GM18951 (cell line): Measurements from ENCODE around the gene COL18A1.

Source experiments
- POLR2A ChIP-seq: IDR thresholded peaks from 4 replicates; pipeline ENCODE4 v1.6.1; 2011; ENCODE audit warnings: mild to moderate bottlenecking; ENCODE audit not compliant: insufficient read length, insufficient read depth; ENCODE audit errors: extremely low read depth
- in situ Hi-C: fragments of 300-500 bp; cut with MboI; formaldehyde crosslinking; loops from one replicate; pipeline ENCODE4 v1.12.0; 2022; ENCODE audit warnings: low sequenced_read_pairs, mixed read lengths, inconsistent platforms; ENCODE audit not compliant: unreplicated experiment

Gene COL18A1

GRCh38 chr21:45465611-45466329 lies 60.8 kb downstream of the COL18A1 start:
- TF ChIP-seq POLR2A: no peak
- in situ Hi-C loops: no loop called here

GRCh38 chr21:45466330-45467220 lies 61.6 kb downstream of the COL18A1 start:
- in situ Hi-C loops: no loop called here
- TF ChIP-seq POLR2A: no peak

GRCh38 chr21:45467221-45467779 lies 62.3 kb downstream of the COL18A1 start:
- in situ Hi-C loops: no loop called here

GRCh38 chr21:45468051-45468970 lies 63.3 kb downstream of the COL18A1 start:
- in situ Hi-C loops: no loop called here
- no peak for TF ChIP-seq POLR2A

More at GRCh38 chr21:45467221-45467779, 62.3 kb downstream of the COL18A1 start:
- TF ChIP-seq POLR2A: no peak

- no peak for TF ChIP-seq POLR2A
- in situ Hi-C loops: no loop called here
These were observed 64.0 kb downstream of the COL18A1 start for GRCh38 chr21:45468971-45469272.

GRCh38 chr21:45469273-45470086 lies 64.5 kb downstream of the COL18A1 start:
- TF ChIP-seq POLR2A: no peak
- in situ Hi-C loops: no loop called here

- in situ Hi-C loops: no loop called here
- TF ChIP-seq POLR2A: no peak
These were observed 65.1 kb downstream of the COL18A1 start for GRCh38 chr21:45470087-45470515.

GRCh38 chr21:45470773-45471524 lies 66.0 kb downstream of the COL18A1 start:
- in situ Hi-C loops: no loop called here
- TF ChIP-seq POLR2A: no peak

- TF ChIP-seq POLR2A: no peak
- in situ Hi-C loops: no loop called here
These were observed 66.7 kb downstream of the COL18A1 start for GRCh38 chr21:45471525-45472221.

- TF ChIP-seq POLR2A: no peak
- in situ Hi-C loops: no loop called here
These were observed 67.7 kb downstream of the COL18A1 start for GRCh38 chr21:45472445-45473365.
